Liver (tissue), 2 donors: ENCODE data around the gene HTR2B.

Experiments
- CTCF ChIP-seq: fragments of 150-350 bp; IDR thresholded peaks from 2 replicates; pipeline ENCODE4 v1.5.1; 2017; ENCODE audit warnings: improper control_type of control experiment, low read depth, low read length; ENCODE audit not compliant: missing input control
- FOXA1 ChIP-seq: IDR thresholded peaks from 2 replicates; pipeline ENCODE4 v1.6.1; 2016; ENCODE audit warnings: antibody characterized with exemption
- ZBTB33 ChIP-seq: IDR thresholded peaks from 2 replicates; pipeline ENCODE4 v1.6.1; 2016; ENCODE audit warnings: antibody characterized with exemption
- donor health status: healthy.

- no peak for TF ChIP-seq CTCF
- no peak for TF ChIP-seq ZBTB33
- TF ChIP-seq FOXA1 = no peak
Observed at GRCh38 chr2:231069379-231070054, 55.3 kb downstream of the HTR2B start.
